Vagina (tissue), 2 donors: ENCODE results near the gene SPTSSA. TPM values are rescaled to one million over a fixed set of nuclear protein-coding genes. Genes with fewer than 3 reads are reported as not detected.

Source experiments
- DNase-seq, 2 donors: peaks; one replicate each; pipeline ENCODE4 v3.0.0-alpha.2; 2017; ENCODE audit errors: extremely low spot score in 2 of 2
- H3K27ac ChIP-seq: fragments of 200-600 bp; sonication (generic); one replicate; pipeline ENCODE4 v1.5.1; 2019
- H3K27me3 ChIP-seq: fragments of 200-600 bp; sonication (generic); one replicate; pipeline ENCODE4 v1.5.1; 2019
- H3K36me3 ChIP-seq, 2 donors: fragments of 200-600 bp; sonication (generic); one replicate each; pipeline ENCODE4 v1.5.1; 2017 to 2019
- H3K4me1 ChIP-seq: fragments of 200-600 bp; sonication (generic); one replicate; pipeline ENCODE4 v1.5.1; 2019
- H3K4me3 ChIP-seq, 2 donors: fragments of 200-600 bp; sonication (generic); 1 replicate in 1 of 2; 2 replicates in 1 of 2; pipeline ENCODE4 v1.5.1; 2016 to 2019
- H3K9me3 ChIP-seq: fragments of 200-600 bp; sonication (generic); one replicate; pipeline ENCODE4 v1.5.1; 2019
- POLR2A ChIP-seq, 2 donors: fragments of 450-650 bp; IDR thresholded peaks; one replicate each; pipeline ENCODE4 v1.6.1; 2017; ENCODE audit warnings: antibody characterized with exemption in 2 of 2, mild to moderate bottlenecking in 2 of 2, moderate library complexity in 2 of 2
- POLR2AphosphoS5 ChIP-seq, 2 donors: sonication (generic); formaldehyde crosslinking; IDR thresholded peaks; one replicate each; pipeline ENCODE4 v1.9.0; 2017; ENCODE audit warnings: antibody characterized with exemption in 2 of 2, mild to moderate bottlenecking in 2 of 2, low read depth in 1 of 2; ENCODE audit not compliant: insufficient read depth in 1 of 2
- intact Hi-C: fragments of 100-400 bp; cut with DNase I; formaldehyde crosslinking; loops from one replicate; pipeline ENCODE4 v1.15.1; 2023
- total RNA-seq: library from RNA; depleted of rRNA; stranded (reverse); fragments of >200 nt; gene quantifications from one replicate; pipeline ENCODE4 v1.2.3, GENCODE V29; 2016
- TF ChIP-seq, protein P1 (sequence below), 3 experiments: fragments of 450-650 bp in 2 of 3; fragments of 200-600 bp in 1 of 3; sonication (generic) in 1 of 3; IDR thresholded peaks; one replicate each; pipeline ENCODE4 v1.5.1; 2017 to 2019; ENCODE audit warnings: antibody characterized with exemption in 3 of 3, mild to moderate bottlenecking in 2 of 3, moderate library complexity in 2 of 3

SPTSSA gene
- total RNA-seq, 1 donor from 2014 or later, result 29.0 TPM

DNA sequence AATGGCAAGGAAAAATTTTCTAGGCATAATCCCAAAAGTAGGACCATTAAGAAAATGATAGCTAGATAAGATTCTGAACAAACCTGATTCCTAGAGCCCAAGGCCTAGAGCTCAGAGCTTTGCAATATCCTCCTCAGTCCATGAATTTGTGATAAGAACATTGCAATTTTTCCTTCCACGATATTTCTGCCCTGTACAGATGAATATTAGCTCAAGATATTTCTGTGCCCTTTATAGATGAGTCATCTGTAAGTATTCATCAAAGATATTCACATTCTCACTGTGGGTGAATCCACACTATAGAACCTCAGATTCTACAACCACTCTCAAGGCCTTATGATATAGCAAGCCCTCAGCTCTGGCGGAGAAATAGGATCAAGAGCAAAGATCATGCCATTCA lies 40.0 kb upstream of the SPTSSA start:
- H3K27ac ChIP-seq, result no peak overlapping the region
- no peak overlapping the region for H3K4me3 ChIP-seq
- peaks cover 14% of the 10 kb centered on the region for H3K4me1 ChIP-seq
- no peaks in the 10 kb centered on the region for H3K27me3 ChIP-seq
- no peak for TF ChIP-seq POLR2AphosphoS5 (IDR thresholded peaks at IDR 0.05; ENCODE audit: insufficient read depth in 1 of 2, low read depth in 1 of 2)
- TF ChIP-seq, protein P1, sequence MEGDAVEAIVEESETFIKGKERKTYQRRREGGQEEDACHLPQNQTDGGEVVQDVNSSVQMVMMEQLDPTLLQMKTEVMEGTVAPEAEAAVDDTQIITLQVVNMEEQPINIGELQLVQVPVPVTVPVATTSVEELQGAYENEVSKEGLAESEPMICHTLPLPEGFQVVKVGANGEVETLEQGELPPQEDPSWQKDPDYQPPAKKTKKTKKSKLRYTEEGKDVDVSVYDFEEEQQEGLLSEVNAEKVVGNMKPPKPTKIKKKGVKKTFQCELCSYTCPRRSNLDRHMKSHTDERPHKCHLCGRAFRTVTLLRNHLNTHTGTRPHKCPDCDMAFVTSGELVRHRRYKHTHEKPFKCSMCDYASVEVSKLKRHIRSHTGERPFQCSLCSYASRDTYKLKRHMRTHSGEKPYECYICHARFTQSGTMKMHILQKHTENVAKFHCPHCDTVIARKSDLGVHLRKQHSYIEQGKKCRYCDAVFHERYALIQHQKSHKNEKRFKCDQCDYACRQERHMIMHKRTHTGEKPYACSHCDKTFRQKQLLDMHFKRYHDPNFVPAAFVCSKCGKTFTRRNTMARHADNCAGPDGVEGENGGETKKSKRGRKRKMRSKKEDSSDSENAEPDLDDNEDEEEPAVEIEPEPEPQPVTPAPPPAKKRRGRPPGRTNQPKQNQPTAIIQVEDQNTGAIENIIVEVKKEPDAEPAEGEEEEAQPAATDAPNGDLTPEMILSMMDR (IDR thresholded peaks at IDR 0.05), result no peak
- TF ChIP-seq POLR2A (IDR thresholded peaks at IDR 0.05), result no peak
- H3K9me3 ChIP-seq, result no peaks in the 10 kb centered on the region
- intact Hi-C loops, result no loop called here
- no peak for DNase-seq
- no peaks in the 10 kb centered on the region for H3K36me3 ChIP-seq

DNA sequence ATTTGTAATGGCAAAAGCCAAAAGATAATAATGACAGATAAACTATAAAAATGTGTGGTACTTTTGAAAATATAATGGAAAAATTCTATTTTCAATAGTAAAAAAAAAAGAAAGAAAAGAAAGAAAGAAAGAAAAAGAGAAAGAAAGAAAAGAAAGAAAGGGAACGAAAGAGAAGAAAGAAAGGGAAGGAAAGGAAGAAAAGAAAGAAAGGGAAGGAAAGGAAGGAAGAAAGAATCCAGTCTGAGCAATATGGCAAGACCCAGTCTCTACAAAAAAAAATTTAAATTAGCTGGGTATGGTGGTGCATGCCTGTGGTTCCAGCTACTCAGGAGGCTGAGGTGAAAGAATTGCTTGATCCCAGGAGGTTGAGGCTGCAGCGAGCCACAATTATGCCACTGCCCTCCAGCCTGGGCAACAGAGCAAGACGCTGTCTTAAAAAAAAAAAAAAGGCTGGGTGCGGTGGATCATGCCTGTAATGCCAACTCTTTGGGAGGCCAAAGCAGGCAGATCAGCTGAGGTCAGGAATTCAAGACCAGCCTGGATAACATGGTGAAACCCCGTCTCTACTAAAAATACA lies 39.1 kb upstream of the SPTSSA start:
- Histone ChIP-seq H3K27ac (no peak overlapping the region), H3K36me3 (no peaks in the 10 kb centered on the region), H3K4me3 (no peak overlapping the region), H3K4me1 (peaks cover 22% of the 10 kb centered on the region), H3K27me3 (no peaks in the 10 kb centered on the region), H3K9me3 (no peaks in the 10 kb centered on the region)
- DNase-seq, result no peak
- intact Hi-C loops, result no loop called here
- TF ChIP-seq, protein P1 (IDR thresholded peaks at IDR 0.05), result no peak
- TF ChIP-seq POLR2AphosphoS5 (IDR thresholded peaks at IDR 0.05; ENCODE audit: insufficient read depth in 1 of 2, low read depth in 1 of 2) (no peak), POLR2A (IDR thresholded peaks at IDR 0.05) (no peak)

DNA sequence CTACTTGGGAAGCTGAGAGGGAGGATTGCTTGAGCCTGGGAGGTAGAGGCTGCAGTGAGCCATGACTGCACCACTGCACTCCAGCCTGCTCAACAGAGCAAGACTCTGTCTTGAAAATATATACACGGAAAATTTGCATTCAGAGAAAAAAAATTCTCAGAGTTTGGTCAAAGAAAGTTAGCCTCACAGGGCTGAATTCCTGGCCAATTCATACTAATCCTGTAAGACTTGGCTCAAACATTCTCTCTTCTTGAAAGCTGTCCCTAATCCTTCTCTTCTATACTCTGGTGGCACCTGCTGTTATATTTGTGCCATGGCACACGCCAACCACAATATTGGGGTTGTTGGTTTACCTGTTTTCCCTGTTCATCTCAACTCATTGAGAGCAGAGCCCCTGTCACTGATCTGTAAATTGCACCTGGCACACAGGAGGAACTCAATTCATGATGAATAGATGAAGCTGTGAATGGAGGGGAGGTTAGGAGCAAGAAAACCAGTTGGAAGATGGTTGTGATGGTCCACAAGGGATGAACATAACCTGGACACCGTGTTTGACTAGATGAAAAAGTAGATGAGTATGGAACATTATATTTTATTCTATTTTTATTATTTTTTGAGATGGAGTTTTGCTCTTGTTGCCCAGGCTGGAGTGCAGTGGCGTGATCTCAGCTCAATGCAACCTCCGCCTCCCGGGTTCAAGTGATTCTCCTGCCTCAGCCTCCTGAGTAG lies 36.8 kb upstream of the SPTSSA start:
- intact Hi-C loops, result no loop called here
- no peaks in the 10 kb centered on the region for H3K9me3 ChIP-seq
- no peak for DNase-seq
- H3K27me3 ChIP-seq, result no peaks in the 10 kb centered on the region
- TF ChIP-seq, protein P1 (IDR thresholded peaks at IDR 0.05), result peak in 1 of 3 experiments; percentile 27
- TF ChIP-seq POLR2AphosphoS5 (IDR thresholded peaks at IDR 0.05; ENCODE audit: insufficient read depth in 1 of 2, low read depth in 1 of 2), result no peak
- no peak for TF ChIP-seq POLR2A (IDR thresholded peaks at IDR 0.05)
- no peaks in the 10 kb centered on the region for H3K36me3 ChIP-seq
- H3K4me3 ChIP-seq, result no peak overlapping the region
- peaks cover 24% of the 10 kb centered on the region for H3K4me1 ChIP-seq
- H3K27ac ChIP-seq, result peak overlapping the region; percentile 88

DNA sequence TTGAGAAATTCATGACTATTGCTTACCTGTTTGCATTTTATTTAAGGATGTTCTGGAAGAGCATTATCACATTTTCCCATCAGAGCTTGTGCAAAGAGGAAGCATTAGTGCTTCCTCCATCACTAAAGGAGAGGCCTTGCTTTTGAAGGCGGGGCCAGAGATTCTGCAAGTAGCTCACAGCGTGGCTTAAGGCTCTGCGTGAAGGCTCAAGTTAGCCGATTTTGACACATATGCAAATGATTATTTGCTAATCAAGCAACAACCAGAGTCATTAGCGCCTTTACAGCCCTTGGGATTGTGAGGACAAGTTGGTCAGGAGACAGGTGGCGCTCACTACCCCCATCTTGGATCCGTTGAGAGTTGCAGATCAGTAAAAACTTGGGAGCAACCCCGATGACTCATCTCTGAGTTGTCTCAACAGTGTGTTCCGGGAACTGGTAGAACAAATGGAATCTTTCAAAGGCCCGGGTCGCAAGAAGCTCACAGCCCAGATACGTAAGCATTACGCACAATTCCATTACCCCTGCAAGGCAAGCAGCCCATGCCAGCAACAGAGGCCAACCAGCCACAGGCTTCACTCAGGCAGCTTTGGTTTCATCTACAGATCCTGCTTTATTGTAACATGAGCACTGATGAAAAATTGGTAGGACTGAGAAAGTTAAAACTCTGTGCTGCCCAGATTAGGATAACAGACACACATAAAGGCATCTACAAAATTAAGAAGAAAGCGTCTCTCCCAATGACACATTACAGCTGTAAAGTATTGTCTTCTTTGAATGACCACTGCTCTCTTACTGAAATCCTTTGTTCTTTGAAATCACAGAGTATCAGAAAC lies 34.9 kb upstream of the SPTSSA start:
- H3K27ac ChIP-seq, result peak overlapping the region; percentile 88
- no peaks in the 10 kb centered on the region for H3K27me3 ChIP-seq
- peaks cover 24% of the 10 kb centered on the region for H3K4me1 ChIP-seq
- peak; percentile 96 to 99 for DNase-seq
- no peaks in the 10 kb centered on the region for H3K36me3 ChIP-seq
- H3K9me3 ChIP-seq, result no peaks in the 10 kb centered on the region
- intact Hi-C loops, result no loop called here
- peak; percentile 59 to 94 for TF ChIP-seq POLR2AphosphoS5 (IDR thresholded peaks at IDR 0.05; ENCODE audit: insufficient read depth in 1 of 2, low read depth in 1 of 2)
- TF ChIP-seq, protein P1 (IDR thresholded peaks at IDR 0.05), result peak in 1 of 3 experiments; percentile 28
- TF ChIP-seq POLR2A (IDR thresholded peaks at IDR 0.05), result no peak
- H3K4me3 ChIP-seq, result peak overlapping the region; percentile 3 to 27
